Measurements from ENCODE around the gene THRB. TPM values are rescaled to one million over a fixed set of nuclear protein-coding genes. Genes with fewer than 3 reads are reported as not detected.

Gene THRB
- total RNA-seq, 1 experiment from 2014 or later, result 13.5 TPM

GRCh38 chr3:24164967-24165602 lies 329.6 kb downstream of the THRB start:
- Mint-ChIP-seq H3K36me3 (ENCODE audit: insufficient read depth, unreplicated experiment) (peaks cover 2% of the 10 kb centered on the region), H3K4me3 (ENCODE audit: low read depth, unreplicated experiment) (no peak overlapping the region), H3K27me3 (ENCODE audit: unreplicated experiment) (no peaks in the 10 kb centered on the region), H3K4me1 (ENCODE audit: low read depth, unreplicated experiment) (no peaks in the 10 kb centered on the region), H3K27ac (ENCODE audit: unreplicated experiment) (no peak overlapping the region), H3K9me3 (ENCODE audit: low read depth, unreplicated experiment) (no peaks in the 10 kb centered on the region)
- TF ChIP-seq CTCF (IDR thresholded peaks at IDR 0.05; ENCODE audit: unreplicated experiment), result no peak
- intact Hi-C loops (cut with micrococcal nuclease; ENCODE audit: unreplicated experiment), result no loop called here
- CTCF ChIA-PET, result no interaction called here
- BruUV-seq (replicated peaks), result no TSS peak
- DNase-seq, result no peak

- no TSS peak for BruUV-seq (replicated peaks)
- H3K4me3 Mint-ChIP-seq (ENCODE audit: low read depth, unreplicated experiment), result no peak overlapping the region
- H3K4me1 Mint-ChIP-seq (ENCODE audit: low read depth, unreplicated experiment), result no peaks in the 10 kb centered on the region
- peaks cover 5% of the 10 kb centered on the region for H3K36me3 Mint-ChIP-seq (ENCODE audit: insufficient read depth, unreplicated experiment)
- CTCF ChIA-PET, result no interaction called here
- no peaks in the 10 kb centered on the region for H3K9me3 Mint-ChIP-seq (ENCODE audit: low read depth, unreplicated experiment)
- no peaks in the 10 kb centered on the region for H3K27me3 Mint-ChIP-seq (ENCODE audit: unreplicated experiment)
- TF ChIP-seq CTCF (IDR thresholded peaks at IDR 0.05; ENCODE audit: unreplicated experiment), result no peak
- no peak for DNase-seq
- H3K27ac Mint-ChIP-seq (ENCODE audit: unreplicated experiment), result no peak overlapping the region
- intact Hi-C loops (cut with micrococcal nuclease; ENCODE audit: unreplicated experiment), result no loop called here
Measured at GRCh38 chr3:24162929-24163328, 331.7 kb downstream of the THRB start.

GRCh38 chr3:24161841-24162240 lies 332.8 kb downstream of the THRB start:
- Mint-ChIP-seq H3K27ac (ENCODE audit: unreplicated experiment) (no peak overlapping the region), H3K27me3 (ENCODE audit: unreplicated experiment) (no peaks in the 10 kb centered on the region), H3K4me3 (ENCODE audit: low read depth, unreplicated experiment) (no peak overlapping the region), H3K9me3 (ENCODE audit: low read depth, unreplicated experiment) (no peaks in the 10 kb centered on the region), H3K36me3 (ENCODE audit: insufficient read depth, unreplicated experiment) (peaks cover 5% of the 10 kb centered on the region), H3K4me1 (ENCODE audit: low read depth, unreplicated experiment) (peaks cover 4% of the 10 kb centered on the region)
- CTCF ChIA-PET, result no interaction called here
- TF ChIP-seq CTCF (IDR thresholded peaks at IDR 0.05; ENCODE audit: unreplicated experiment), result no peak
- DNase-seq, result no peak
- BruUV-seq (replicated peaks), result no TSS peak
- intact Hi-C loops (cut with micrococcal nuclease; ENCODE audit: unreplicated experiment), result no loop called here

GRCh38 chr3:24160424-24161095 lies 334.1 kb downstream of the THRB start:
- no TSS peak for BruUV-seq (replicated peaks)
- no peak overlapping the region for H3K4me3 Mint-ChIP-seq (ENCODE audit: low read depth, unreplicated experiment)
- H3K27ac Mint-ChIP-seq (ENCODE audit: unreplicated experiment), result no peak overlapping the region
- no peaks in the 10 kb centered on the region for H3K27me3 Mint-ChIP-seq (ENCODE audit: unreplicated experiment)
- DNase-seq, result no peak
- intact Hi-C loops (cut with micrococcal nuclease; ENCODE audit: unreplicated experiment), result no loop called here
- CTCF ChIA-PET, result no interaction called here
- peaks cover 5% of the 10 kb centered on the region for H3K36me3 Mint-ChIP-seq (ENCODE audit: insufficient read depth, unreplicated experiment)
- H3K4me1 Mint-ChIP-seq (ENCODE audit: low read depth, unreplicated experiment), result peaks cover 14% of the 10 kb centered on the region
- no peak for TF ChIP-seq CTCF (IDR thresholded peaks at IDR 0.05; ENCODE audit: unreplicated experiment)
- no peaks in the 10 kb centered on the region for H3K9me3 Mint-ChIP-seq (ENCODE audit: low read depth, unreplicated experiment)

Measured in Calu3 (cell line).